HG03280 (cell line): Measurements from ENCODE around the gene ZC3H7B.
"Not testable (repeated sequence)": the region's sequence is repeated elsewhere in the genome, so short reads cannot be mapped to it uniquely, and the experiment has no call there.

Experiments
- ATAC-seq: cut with Tn5 transposase; IDR thresholded peaks from one replicate; pipeline ENCODE4 v1.9.1; 2021; ENCODE audit warnings: mild to moderate bottlenecking, moderate library complexity; ENCODE audit not compliant: unreplicated experiment

Gene ZC3H7B

GRCh38 chr22:41301085-41302020 is at the start of gene ZC3H7B:
ZC3H7B (plus strand) TSS chr22:41301525; CDS start chr22:41320661, 19,136 bp downstream.
- ATAC-seq: peak; percentile 86

GRCh38 chr22:41252365-41252764 is 49.0 kb upstream of the ZC3H7B start:
- ATAC-seq: no peak

GRCh38 chr22:41254230-41254629 is 47.1 kb upstream of the ZC3H7B start:
- ATAC-seq: no peak

GRCh38 chr22:41256254-41257253 is 44.8 kb upstream of the ZC3H7B start:
- no peak for ATAC-seq

- ATAC-seq: no peak
These were observed 43.6 kb upstream of the ZC3H7B start for GRCh38 chr22:41257696-41258095.

- ATAC-seq: not testable (repeated sequence)
These were observed 41.6 kb upstream of the ZC3H7B start for GRCh38 chr22:41259756-41260155.

- ATAC-seq: no peak
These were observed 40.5 kb upstream of the ZC3H7B start for GRCh38 chr22:41260871-41261270.

GRCh38 chr22:41261541-41262249 is 39.6 kb upstream of the ZC3H7B start:
- ATAC-seq: no peak

GRCh38 chr22:41262250-41262765 is 39.0 kb upstream of the ZC3H7B start:
- no peak for ATAC-seq

- no peak for ATAC-seq
These were observed 37.6 kb upstream of the ZC3H7B start for GRCh38 chr22:41263704-41264103.

GRCh38 chr22:41264408-41264941 is 36.9 kb upstream of the ZC3H7B start:
- ATAC-seq: no peak

GRCh38 chr22:41267958-41268357 is 33.4 kb upstream of the ZC3H7B start:
- no peak for ATAC-seq

GRCh38 chr22:41271787-41272186 is 29.5 kb upstream of the ZC3H7B start:
- ATAC-seq: no peak

GRCh38 chr22:41273128-41273527 is 28.2 kb upstream of the ZC3H7B start:
- no peak for ATAC-seq

- ATAC-seq: no peak
These were observed 26.5 kb upstream of the ZC3H7B start for GRCh38 chr22:41274856-41275255.

GRCh38 chr22:41280065-41280464 is 21.3 kb upstream of the ZC3H7B start:
- no peak for ATAC-seq

GRCh38 chr22:41280854-41281253 is 20.5 kb upstream of the ZC3H7B start:
- ATAC-seq: no peak

- no peak for ATAC-seq
These were observed 16.9 kb upstream of the ZC3H7B start for GRCh38 chr22:41284465-41284864.

GRCh38 chr22:41285441-41285819 is 15.9 kb upstream of the ZC3H7B start:
- ATAC-seq: peak; percentile 3
